RWPE1 (cell line): ENCODE data around the gene SUCLG1.

Experiments used
- CTCF ChIA-PET: fragments of 350-600 bp; sonication (Branson Sonifier 250); formaldehyde crosslinking; extraction: SDS; loops from one replicate; lab custom pipeline; 2021; lab: Yijun Ruan, JAX
- POLR2A ChIA-PET: fragments of 400-600 bp; formaldehyde crosslinking; extraction: SDS; loops from one replicate; lab custom pipeline; 2020; ENCODE audit warnings: antibody characterized with exemption; ENCODE audit not compliant: low non-redundant PET; lab: Yijun Ruan, JAX
- DNase-seq: peaks from one replicate; pipeline ENCODE4 v3.0.0; 2012; ENCODE audit warnings: low spot score
- H3K27ac ChIP-seq: fragments of 450-650 bp; 2 replicates; pipeline ENCODE4 v1.5.1; 2017
- TF ChIP-seq, protein P1 (sequence below): fragments of 450-650 bp; conservative IDR thresholded peaks from 2 replicates; pipeline ENCODE4 v1.5.1; 2017; ENCODE audit warnings: low read depth, mild to moderate bottlenecking

The SUCLG1 gene

DNA sequence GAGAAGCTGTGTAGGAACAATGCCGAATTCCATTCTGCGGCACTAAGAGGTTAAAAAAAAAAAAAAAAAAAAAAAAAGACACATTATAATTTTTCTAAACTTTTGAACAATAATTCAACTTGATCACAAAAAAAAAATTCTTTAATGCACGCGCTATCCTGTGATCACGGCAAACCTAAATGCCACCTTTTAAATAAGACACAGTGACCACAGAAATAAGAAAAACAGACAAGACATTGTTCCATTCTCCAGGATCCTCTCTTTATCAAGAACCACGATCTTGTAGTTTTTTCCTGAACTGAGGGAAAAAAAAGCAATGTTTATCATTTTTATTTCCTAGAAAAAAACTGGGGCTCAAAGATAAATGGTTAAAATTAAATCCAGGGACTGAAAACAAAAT, 9.4 kb downstream of the SUCLG1 start:
- ChIA-PET POLR2A (interaction anchor here (0.6 to 0.7 kb wide), 2 partner anchors 14 to 408 kb away, joined by 7 to 13 read pairs; no protein-coding TSS in a partner anchor), CTCF (no interaction called here)
- DNase-seq, result no peak
- TF ChIP-seq, protein P1, sequence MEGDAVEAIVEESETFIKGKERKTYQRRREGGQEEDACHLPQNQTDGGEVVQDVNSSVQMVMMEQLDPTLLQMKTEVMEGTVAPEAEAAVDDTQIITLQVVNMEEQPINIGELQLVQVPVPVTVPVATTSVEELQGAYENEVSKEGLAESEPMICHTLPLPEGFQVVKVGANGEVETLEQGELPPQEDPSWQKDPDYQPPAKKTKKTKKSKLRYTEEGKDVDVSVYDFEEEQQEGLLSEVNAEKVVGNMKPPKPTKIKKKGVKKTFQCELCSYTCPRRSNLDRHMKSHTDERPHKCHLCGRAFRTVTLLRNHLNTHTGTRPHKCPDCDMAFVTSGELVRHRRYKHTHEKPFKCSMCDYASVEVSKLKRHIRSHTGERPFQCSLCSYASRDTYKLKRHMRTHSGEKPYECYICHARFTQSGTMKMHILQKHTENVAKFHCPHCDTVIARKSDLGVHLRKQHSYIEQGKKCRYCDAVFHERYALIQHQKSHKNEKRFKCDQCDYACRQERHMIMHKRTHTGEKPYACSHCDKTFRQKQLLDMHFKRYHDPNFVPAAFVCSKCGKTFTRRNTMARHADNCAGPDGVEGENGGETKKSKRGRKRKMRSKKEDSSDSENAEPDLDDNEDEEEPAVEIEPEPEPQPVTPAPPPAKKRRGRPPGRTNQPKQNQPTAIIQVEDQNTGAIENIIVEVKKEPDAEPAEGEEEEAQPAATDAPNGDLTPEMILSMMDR, result no peak
- no peak overlapping the region for H3K27ac ChIP-seq

DNA sequence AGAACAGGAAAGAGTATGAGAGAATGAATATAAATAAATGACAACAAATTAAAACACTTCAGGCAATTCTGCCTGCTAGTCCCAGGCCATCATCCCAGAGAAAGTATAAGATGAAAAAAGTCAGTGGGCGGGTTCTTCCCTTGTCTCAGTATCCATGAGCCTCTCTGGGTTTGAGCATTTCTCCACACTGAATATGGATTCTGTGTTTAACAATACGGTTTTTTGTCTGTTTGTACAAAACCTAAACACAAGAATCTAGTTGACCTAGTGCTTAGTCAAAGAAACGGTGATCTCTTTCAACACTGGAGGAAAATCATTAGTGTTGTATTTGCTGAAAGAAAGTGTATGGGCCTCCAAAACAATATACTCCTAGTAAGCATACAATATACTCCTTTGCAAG, 10.0 kb downstream of the SUCLG1 start:
- ChIA-PET CTCF (no interaction called here), POLR2A (interaction anchor here (0.6 to 0.7 kb wide), 2 partner anchors 15 to 408 kb away, joined by 7 to 13 read pairs; no protein-coding TSS in a partner anchor)
- H3K27ac ChIP-seq, result no peak overlapping the region
- DNase-seq, result no peak
- TF ChIP-seq, protein P1, result no peak

DNA sequence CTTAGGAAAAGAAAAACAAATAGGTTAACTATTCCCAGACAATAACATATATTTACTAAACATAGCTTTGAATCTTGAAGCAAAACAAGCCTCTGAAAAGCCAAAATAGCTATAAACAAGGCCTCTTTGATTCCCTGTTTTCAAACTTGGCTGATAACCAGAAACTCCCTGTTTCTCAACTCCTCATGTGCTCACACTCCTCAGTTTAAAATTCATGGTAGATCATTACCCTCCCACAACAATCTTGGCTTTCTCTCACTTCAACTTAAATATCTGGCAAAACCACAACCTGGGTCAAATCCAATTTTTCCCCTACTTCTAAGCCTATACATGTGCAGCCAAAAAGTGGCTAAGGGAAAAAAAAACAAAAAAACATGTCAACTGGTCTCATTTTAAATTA, 15.6 kb downstream of the SUCLG1 start:
- ChIA-PET POLR2A (no interaction called here), CTCF (no interaction called here)
- no peak for DNase-seq
- no peak overlapping the region for H3K27ac ChIP-seq
- TF ChIP-seq, protein P1, result no peak

DNA sequence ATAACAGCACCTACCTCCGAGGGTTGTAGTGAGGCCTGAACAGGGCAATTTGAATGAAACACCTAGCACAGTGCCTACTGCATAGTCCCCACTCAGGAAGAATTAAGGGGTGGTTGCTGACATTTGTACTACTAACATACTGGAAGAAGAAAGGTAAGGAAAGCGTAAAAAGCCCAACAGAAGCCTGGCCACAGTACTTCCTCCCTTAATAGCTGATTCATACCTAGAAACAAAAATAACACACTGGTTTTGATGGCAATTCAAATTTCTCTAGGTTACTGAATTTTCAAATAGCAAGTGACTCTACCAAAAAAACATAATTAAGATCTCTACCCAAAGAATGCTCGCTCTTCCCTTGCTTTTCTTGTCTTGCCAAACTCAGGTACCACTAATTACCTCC, 16.2 kb downstream of the SUCLG1 start:
- POLR2A ChIA-PET, result no interaction called here
- CTCF ChIA-PET, result no interaction called here
- TF ChIP-seq, protein P1, result no peak
- no peak overlapping the region for H3K27ac ChIP-seq
- no peak for DNase-seq

DNA sequence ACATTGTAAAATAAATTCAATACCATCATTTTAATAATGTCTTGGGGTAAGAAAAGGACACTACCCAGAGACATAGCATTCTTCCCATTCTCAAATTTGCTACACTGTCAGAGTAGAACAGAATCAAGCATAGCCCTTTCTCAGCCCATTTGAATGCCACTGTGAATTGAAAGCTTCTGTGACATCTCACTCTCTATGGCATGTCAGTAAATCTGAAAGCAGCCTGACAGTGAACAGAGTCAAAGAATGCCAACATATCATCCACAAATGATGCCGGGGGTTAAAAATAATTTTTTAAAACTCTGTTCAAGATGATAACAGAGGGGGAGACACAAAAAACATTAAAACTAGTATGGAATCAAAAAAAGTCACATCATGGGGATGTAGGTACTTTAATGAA, 17.6 kb downstream of the SUCLG1 start:
- ChIA-PET POLR2A (no interaction called here), CTCF (no interaction called here)
- no peak overlapping the region for H3K27ac ChIP-seq
- TF ChIP-seq, protein P1, result no peak
- no peak for DNase-seq

DNA sequence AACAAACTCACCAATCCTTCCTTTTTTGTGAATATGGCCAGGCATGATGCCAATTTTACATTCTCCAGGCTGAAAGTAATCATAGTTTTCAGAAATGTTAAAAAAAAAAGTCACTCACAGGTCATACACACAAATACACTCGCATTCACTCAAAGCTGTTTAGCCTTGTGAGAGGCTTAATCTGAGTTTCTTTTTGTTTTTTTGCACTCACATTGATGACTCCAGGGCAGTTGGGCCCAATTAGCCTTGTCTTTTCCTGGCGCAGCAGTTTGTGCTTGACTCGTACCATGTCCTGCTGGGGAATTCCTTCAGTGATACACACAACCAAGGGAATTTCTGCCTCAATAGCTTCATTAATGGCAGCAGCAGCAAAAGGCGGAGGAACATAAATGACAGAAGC, 18.0 kb downstream of the SUCLG1 start:
- no peak overlapping the region for H3K27ac ChIP-seq
- CTCF ChIA-PET, result no interaction called here
- POLR2A ChIA-PET, result no interaction called here
- TF ChIP-seq, protein P1, result no peak
- DNase-seq, result no peak
